Measurements from ENCODE around the gene CPAMD8.
"Not testable (repeated sequence)": the region's sequence is repeated elsewhere in the genome, so short reads cannot be mapped to it uniquely, and the experiment has no call there.

The CPAMD8 gene

GRCh38 chr19:17037966-17038500 lies 11.4 kb upstream of the CPAMD8 start:
- DNase-seq: no peak

- no peak for DNase-seq
Observed at GRCh38 chr19:17037184-17037583, 10.6 kb upstream of the CPAMD8 start.

GRCh38 chr19:17036640-17037039 lies 10.0 kb upstream of the CPAMD8 start:
- no peak for DNase-seq

- peak; percentile 5 for DNase-seq
Observed at GRCh38 chr19:17035842-17036424, 9.3 kb upstream of the CPAMD8 start.

GRCh38 chr19:17031741-17032140 lies 5.1 kb upstream of the CPAMD8 start:
- no peak for DNase-seq

DNA sequence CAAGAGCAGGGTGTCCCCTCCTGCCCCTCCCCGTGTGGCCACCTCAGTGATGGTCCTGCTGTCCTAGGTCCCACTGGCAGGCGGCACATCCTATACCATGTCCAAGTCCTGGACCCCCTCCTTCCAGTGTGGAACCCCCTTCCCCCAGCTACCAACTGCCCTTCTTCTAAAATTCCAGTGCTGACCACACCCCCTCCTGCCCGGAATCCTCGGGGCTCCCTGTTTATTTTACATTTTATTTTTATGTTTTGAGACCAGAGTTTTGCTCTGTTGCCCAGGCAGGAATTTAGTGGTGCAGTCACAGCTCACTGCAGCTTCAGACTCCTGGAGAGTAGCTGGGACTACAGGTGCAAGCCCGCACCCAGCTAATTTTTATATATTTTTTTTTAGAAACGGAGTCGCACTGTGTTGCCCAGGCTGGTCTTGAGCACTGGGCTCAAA lies 945 bp upstream of the CPAMD8 start:
- DNase-seq: no peak

GRCh38 chr19:17025991-17026658 lies 485 bp downstream of the CPAMD8 start:
- DNase-seq: peak; percentile 6

DNA sequence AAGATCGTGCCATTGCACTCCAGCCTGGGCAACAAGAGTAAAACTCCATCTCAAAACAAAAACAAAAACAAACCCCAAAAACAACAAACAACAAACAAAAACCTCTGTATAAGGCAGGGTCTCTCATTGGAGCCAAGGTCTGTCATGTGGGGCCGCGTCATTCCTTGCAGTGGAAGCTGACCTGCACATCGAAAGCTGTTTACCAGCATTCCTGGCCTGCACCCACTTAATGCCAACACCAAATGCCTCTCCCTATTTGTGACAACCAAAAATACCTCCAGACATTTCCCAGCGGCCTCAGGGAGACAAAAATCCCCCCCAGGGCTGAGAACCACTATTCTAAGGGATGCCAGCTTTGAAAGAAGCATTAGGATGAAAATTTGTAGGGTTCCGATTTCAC lies 1.2 kb downstream of the CPAMD8 start:
- no peak for DNase-seq

DNA sequence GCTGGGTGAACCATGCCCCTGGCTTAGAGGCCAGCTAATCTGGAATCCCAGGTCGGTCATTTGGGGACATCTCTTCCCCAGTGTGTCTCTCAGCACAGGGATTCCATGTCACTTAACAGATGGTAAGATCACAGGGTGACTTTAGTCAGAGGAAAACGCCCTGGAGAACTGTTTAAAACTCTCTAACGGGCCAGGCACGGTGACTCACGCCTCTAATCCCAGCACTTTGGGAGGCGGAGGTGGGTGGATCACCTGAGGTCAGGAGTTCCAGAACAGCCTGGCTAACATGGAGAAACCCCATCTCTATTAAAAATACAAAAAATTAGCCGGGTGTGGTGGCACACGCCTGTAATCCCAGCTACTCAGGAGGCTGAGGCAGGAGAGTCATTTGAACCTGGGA lies 1.7 kb downstream of the CPAMD8 start:
- not testable (repeated sequence) for DNase-seq

DNA sequence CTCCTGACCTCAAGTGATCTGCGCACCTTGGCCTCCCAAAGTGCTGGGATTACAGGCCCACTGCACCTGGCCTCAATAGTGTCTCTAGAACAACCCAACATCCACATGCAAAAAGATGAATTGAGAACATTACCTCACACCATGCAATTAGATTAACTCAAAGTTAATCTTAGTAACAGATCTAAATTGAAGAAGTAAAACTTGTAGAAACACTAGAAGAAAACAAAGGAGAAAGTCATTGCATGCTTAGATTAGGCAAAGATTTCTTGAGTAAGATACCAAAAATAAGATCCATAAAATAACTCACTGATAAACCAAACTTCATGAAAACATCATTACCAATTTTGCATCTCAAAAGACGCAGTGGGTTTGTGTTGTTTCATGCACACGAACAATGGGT lies 2.8 kb downstream of the CPAMD8 start:
- DNase-seq: no peak

DNA sequence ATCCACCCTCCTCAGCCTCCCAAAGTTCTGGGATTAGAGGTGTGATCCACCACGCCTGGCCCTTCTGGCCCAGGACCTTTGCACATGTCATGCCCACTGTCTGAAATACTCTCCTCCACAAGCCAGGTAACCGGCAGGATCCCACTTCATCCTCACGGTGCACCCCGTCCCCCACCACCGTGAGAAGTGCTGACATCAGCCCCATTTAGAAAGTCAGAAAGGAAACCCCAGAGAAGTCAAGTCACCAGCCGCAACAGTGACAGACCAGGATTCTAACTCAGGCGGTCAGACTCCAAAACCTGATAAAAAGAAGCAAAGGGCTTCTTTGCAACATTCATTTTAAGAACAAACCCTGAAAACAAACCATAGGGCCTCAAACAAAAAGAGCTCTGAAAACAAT lies 3.9 kb downstream of the CPAMD8 start:
- DNase-seq: no peak

- no peak for DNase-seq
Observed at GRCh38 chr19:17021793-17022590, 4.6 kb downstream of the CPAMD8 start.

DNA sequence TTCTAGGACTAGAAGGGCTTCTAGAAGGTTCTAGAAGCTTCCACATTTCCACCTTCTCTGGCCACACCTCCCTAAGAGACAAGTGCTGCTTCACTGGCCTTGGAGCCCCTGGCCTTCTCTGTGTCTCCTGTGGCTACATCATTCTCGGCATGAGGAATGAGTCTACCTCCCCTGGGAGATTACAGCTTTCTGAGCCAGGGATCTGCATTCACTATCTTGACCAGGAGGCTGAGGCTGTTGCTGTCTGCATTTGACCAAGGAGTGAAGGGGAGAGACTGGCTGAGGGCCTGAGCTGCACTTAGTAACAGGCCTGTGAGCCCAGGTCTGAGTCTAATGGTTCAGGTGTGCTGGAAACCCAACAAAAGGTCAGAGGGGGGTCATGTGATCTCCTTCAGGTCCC lies 5.3 kb downstream of the CPAMD8 start:
- no peak for DNase-seq

- no peak for DNase-seq
Observed at GRCh38 chr19:17020823-17021222, 5.8 kb downstream of the CPAMD8 start.

DNA sequence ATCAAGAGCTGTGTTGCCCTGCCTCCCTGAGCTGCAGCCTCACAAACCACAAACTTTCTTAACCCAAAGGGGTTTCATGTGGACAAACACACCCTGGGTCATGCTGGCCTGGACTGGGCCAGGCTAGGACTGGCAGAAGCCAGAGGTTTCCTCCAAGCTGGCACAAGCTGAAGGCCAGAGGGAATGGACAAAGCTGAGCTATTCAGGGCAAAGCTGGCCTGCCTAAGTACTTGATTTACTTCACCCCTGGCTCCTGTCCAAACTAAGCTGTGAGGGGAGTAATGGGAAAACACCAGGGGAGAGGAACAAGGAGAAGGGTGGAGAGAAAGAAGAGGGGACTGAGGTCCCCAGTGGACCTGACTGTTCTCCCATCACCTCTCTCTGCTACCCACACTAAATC lies 6.2 kb downstream of the CPAMD8 start:
- no peak for DNase-seq

- DNase-seq: not testable (repeated sequence)
Observed at GRCh38 chr19:17014212-17014861, 12.3 kb downstream of the CPAMD8 start.

DNA sequence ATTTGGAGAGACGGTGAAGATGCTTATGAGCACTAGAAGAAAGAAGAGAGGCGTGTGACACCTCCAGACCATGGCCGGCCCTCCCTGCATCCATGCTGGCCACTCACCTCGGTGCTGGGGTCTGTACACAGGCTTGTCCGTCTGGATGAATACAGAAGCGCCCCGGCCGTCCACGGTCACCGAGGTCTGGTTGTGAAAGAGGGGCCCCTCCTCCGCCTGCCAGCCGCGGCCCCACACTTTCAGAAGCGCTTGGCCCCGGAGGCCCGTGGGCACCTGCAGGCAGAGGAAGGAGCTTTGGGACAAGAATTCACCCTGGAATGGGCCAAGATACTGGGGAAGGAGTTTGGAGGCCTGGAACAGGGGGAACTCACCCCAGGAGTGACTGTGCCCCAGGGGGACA lies 15.1 kb downstream of the CPAMD8 start:
- DNase-seq: no peak

DNA sequence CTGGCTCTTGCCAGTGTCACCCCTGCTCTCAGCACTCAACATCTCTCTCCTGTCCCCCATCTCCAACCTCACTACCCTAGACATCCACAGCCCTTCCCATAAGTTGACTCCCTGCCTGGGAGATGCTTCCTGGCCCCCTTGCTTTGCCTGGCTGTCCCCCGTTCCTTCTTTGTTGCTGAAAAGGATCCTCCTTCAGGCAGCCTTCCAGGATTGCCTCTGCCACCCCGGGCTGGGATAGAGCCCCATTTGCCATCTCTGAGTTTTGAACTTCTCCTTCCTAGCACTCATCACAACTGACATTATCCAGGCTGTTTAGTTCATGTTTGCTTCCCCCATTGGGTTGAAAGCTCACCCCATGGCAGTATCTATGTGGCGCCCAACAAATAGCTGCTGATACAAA lies 20.0 kb downstream of the CPAMD8 start:
- DNase-seq: no peak

DNA sequence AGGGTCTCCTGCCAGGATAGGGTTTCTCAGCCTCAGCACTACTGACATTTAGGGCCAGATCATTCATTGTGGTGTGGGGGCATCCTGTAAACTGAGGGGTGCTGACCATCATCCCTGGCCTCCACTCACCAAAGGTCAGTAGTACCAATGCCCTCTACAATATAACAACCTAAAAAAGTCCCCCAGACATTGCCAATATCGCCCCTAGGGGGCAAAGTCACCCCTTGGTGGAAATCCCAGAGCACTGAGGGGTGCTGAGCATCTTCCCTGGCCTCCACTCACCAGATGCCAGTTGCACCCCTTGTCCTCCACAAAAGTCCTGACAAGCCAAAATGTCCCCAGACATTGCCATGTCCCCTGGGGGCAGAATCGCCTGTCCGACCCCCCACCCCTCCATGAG lies 21.6 kb downstream of the CPAMD8 start:
- no peak for DNase-seq

DNA sequence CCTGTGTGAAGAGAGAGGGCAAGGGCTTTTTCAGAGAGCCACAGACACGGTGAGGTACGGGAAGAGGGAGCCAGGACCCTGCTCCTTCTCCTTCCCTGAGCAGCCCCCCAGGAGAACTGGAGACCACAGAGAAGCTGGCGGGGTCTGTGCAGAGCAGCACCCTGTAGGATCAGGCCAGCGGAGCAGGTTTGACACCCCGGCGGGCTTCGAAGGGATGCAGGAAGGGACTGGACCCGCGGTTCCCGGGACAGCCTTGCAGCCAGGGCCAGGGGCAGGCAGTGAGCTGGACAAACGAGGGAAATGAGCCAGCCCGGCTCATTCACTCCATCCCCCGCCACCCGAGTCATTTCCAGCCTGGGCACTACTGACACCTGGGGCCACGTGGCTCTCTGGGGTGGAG lies 22.2 kb downstream of the CPAMD8 start:
- DNase-seq: no peak

GRCh38 chr19:17002455-17002854 lies 24.2 kb downstream of the CPAMD8 start:
- peak; percentile 4 for DNase-seq

DNA sequence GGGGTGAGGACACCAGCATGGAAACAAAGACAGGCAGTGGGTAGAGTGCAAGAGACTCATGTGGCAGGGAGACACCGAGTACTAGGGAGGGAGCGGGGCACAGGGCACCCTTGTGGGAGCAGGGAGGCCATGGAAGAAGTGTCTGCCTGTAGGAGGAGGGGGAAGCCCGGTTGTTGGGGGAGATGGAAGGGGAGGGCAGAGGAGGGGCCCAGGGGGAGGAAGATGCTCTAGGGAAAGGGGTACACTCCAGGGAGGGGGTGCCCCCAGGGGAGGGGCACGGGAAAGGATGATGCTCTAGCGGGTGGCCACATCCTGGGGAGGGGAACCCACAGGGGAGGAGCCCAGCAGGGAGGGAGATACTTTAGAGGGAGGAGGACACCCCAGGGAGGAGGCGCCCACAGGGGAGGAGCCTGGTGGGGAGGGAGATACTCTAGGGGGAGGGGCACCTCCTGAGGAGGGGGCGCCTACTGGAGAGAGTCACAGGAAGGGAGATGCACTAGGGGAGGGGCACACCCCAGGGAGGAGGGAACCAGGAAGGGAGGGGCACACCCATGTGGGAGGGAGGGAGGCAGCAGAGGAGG lies 24.9 kb downstream of the CPAMD8 start:
- peak; percentile 94 for DNase-seq

DNA sequence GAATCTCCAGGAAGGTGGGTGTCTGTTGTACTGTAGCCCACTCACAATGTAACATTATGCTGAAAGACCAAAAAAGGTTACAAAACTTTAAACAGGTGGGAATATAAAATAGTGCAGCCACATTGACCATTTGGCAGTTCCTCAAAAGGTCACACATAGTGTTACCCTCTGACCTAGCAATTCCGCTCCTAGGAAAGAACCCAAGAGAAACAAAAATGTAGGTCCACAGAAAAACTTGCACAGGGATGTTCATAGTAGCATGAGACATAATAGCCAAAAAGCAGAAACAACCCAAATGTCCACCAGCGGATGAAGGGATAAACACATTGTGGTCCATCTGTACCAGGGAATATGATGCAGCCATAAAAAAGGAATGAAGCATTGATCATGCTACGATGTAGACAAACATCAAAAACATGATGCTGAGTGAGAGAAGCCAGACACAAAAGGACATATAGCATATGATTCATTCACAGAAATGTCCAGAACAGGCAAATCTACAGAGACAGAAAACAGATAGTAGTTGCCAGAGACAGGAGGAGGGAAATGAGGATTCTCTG lies 27.9 kb downstream of the CPAMD8 start:
- DNase-seq: no peak

All from CD4-positive, alpha-beta T cell treated with Interleukin-21 for 1 hour (primary cell).